ENCODE results near the gene KISS1R.

GRCh38 chr19:898663-899062, 18.5 kb upstream of the KISS1R start:
- TF ChIP-seq ZNF565 (CRISPR knock-in tag; conservative IDR thresholded peaks at IDR 0.05; ENCODE audit: low read depth), result no peak
- no peak for TF ChIP-seq ISL1 (CRISPR knock-in tag; IDR thresholded peaks at IDR 0.05)
- TF ChIP-seq TOX (CRISPR knock-in tag; IDR thresholded peaks at IDR 0.05; ENCODE audit: borderline replicate concordance), result no peak
- no peak for TF ChIP-seq ZNF8 (CRISPR knock-in tag; IDR thresholded peaks at IDR 0.05)
- TF ChIP-seq ZFP3 (CRISPR knock-in tag; IDR thresholded peaks at IDR 0.05), result no peak
- TF ChIP-seq POU6F1 (CRISPR knock-in tag; IDR thresholded peaks at IDR 0.05; ENCODE audit: borderline replicate concordance, low read depth), result no peak
- no peak for TF ChIP-seq TCF4 (CRISPR knock-in tag; IDR thresholded peaks at IDR 0.05; ENCODE audit: borderline replicate concordance)

Data from SK-N-SH treated with all-trans-retinoic acid at 6 μM for 48 hours (cell line).